HG02981 (cell line): Measurements from ENCODE around the gene LUC7L2.
"Not testable (repeated sequence)": the region's sequence is repeated elsewhere in the genome, so short reads cannot be mapped to it uniquely, and the experiment has no call there.

ENCODE experiments used
- ATAC-seq: cut with Tn5 transposase; IDR thresholded peaks from one replicate; pipeline ENCODE4 v1.9.1; 2021; ENCODE audit warnings: mild to moderate bottlenecking, moderate library complexity; ENCODE audit not compliant: unreplicated experiment

LUC7L2 gene

DNA sequence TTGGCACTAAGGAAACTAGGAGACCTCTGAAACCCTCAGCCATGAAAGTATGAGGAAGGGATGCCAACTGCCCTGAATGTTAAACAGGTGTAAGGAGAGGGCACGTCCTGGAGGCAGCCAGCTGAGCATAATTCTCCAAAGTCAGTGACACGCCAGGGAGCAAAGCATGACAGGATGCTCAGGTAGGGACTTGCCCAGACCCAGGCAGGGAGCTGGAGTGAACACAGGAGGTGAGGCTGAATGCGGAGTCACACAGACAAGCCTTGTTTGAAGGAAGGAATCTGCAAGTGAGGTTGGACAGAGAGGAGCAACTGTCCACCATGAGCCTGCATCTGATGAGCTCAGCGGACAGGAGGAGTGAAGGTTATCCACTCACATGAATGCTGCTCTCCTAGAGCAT is 82.3 kb downstream of the LUC7L2 start:
- ATAC-seq = no peak

DNA sequence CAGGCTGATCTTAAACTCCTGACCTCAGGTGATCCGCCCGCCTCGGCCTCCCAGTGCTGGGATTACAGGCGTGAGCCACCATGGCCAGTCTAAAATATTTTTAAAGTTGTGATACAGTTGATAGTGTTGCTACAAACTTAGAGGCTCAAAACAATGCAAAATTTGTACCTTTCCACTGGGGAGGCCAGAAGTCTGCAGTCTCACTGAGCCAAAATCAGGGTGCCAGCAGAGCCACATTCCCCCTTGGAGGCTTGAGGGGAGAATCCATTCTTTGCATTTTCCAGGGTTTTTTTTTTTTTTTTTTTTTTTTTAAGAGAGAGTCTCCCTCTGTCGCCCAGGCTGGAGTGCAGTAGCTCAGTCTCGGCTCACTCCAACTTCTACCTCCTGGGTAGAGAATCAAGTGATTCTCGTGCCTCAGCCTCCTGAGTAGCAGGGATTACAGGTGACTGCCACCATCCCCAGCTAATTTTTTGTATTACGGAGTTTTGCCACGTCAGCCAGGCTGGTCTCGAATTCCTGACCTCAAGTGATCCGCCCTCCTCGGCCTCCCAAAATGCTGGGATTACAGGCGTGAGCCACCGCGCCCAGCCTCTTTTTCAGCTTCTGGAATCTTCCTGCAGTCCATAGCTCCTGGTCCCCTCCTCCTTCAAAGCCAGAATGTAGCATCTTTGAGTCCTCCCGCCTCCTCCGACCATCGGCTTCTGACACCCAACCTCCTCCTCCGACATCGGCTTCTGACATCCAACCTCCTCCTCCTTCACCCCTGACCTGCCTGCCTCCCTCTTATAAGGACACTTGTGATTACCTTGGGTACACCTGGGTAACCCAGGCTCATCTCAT is 86.6 kb downstream of the LUC7L2 start:
- no peak for ATAC-seq

DNA sequence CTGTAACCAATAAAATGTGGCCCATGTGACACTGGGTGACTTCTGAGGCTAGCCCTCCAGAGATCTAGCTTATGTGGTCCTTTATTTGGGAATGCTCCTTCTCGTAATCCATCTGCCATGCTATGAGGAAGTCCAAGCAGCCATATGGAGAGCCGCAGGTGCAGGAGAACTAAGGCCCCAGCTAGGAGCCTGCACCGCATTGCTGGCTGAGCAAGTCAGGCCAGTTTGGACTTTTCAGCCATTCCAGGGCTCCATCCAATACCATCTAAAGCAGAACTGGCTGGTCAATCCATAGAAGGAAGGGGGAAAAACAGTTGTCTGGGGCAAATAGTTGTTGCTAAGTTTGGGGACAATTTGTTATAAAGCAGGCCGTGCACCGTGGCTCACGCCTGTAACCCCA is 91.2 kb downstream of the LUC7L2 start:
- no peak for ATAC-seq

DNA sequence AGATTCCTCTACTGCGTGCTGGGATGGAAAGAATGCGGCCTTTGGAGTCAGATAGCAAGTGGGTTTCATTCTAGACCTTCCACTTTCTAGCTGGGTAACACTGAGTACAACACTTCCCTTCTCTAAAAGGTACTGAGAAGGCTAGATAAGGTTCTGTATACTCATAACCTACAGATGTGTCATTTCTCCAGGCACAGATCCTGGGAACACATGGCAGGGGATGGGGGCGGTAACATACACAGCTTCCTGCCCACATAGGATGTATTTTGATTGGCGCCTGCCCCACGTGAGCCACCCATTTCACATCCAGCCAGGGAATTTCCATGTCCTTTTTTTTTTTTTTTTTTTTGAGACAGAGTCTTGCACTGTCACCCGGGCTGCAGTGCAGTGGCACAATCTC is 91.9 kb downstream of the LUC7L2 start:
- ATAC-seq = no peak

DNA sequence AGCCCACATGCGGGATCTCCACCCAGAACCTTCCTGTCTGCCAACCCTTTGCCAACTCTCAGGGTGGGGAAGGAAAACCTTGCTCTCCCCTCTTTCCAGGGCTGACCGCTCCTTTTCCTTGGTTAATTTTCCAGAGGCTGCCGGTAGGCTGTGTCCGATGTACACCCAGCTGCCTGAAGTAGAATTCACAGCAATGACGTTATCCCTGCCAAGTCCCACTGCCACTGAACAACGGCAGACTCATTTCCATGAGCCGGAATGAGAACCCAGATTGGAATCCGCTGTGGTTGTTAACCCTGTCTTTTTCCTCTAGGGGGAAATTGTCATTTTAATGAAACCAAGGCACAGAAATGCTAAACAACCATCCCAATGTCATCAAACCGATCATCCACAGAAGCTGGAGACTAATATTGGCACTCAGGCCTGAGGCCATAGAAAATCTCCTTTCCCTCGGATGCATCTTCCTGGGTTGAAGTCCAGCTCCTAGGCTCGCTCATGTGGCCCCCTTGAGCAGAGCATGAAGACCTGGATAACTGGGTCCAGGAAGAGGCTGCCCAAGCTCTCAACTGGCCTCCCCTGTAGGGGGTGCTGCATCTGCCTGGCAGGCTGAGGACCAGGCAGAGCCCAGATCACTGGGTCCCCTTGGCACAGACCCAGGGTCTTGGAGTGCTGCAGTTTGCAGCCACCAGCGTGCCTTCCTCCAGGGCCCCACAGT is 93.4 kb downstream of the LUC7L2 start:
- no peak for ATAC-seq

DNA sequence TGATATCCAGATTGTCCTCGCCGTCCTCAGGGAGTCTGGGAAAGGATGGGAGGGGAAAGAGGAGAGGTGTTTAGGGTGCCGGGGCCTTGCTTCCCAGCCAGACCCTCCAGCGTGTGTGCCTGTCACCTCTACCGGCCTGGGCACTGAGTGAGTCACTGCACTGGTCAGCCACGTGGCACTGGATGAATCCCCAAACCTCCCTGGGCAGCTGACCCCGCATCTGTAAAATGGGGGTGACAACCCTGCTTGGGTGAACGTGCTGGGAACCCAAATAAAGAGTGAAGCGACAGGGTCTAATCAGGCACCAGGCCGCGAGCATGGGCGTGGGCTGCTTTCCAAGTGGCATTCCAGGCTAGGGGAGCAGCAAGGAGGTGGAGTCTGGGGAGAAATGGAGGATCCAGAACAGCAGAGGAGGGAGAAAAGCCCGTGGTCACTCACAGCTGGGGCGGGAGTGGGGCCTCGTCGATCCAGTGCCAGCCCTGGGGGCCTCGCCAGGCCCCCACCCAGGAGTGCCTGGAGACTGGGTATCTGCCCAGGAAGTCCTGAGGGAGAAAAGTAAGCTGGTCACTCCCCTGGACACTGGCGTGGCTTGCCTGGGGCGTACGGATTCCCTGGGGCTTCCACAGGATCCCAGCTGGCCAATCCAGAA is 94.1 kb downstream of the LUC7L2 start:
- no peak for ATAC-seq

DNA sequence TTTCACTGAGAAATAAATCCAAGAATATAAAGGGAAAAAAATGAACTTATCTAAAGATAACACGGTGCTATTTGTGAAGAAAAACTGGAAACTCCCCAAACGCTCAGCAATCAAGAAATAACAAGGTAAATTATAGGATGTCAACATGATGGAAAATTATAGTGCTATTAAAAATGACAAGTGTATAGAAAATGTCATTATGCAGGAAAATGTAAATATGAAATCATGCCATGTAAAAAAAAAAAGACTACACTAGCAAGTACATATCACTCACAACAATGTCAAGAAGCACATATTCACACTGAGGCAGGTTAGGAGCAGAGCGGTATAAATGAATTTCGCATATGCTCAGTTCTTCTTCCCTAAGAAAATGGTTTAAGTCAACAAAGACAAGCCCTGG is 96.1 kb downstream of the LUC7L2 start:
- no peak for ATAC-seq

DNA sequence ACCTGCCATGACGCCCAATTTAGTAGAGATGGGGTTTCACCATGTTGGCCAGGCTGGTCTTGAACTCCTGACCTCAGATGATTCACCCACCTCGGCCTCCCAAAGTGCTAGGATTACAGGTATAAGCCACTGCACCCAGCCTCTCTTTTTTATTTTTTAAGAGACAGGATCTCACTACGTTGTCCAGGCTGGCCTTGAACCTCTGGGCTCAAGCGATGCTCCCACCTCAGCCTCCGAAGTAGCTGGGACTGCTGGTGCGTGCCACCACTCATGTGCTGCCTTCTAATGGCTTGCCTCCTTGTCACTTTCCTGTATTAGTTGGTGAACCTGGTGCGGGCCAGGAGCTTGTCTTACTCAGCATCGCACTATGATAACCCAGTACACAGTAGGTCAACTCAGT is 96.8 kb downstream of the LUC7L2 start:
- ATAC-seq = no peak

DNA sequence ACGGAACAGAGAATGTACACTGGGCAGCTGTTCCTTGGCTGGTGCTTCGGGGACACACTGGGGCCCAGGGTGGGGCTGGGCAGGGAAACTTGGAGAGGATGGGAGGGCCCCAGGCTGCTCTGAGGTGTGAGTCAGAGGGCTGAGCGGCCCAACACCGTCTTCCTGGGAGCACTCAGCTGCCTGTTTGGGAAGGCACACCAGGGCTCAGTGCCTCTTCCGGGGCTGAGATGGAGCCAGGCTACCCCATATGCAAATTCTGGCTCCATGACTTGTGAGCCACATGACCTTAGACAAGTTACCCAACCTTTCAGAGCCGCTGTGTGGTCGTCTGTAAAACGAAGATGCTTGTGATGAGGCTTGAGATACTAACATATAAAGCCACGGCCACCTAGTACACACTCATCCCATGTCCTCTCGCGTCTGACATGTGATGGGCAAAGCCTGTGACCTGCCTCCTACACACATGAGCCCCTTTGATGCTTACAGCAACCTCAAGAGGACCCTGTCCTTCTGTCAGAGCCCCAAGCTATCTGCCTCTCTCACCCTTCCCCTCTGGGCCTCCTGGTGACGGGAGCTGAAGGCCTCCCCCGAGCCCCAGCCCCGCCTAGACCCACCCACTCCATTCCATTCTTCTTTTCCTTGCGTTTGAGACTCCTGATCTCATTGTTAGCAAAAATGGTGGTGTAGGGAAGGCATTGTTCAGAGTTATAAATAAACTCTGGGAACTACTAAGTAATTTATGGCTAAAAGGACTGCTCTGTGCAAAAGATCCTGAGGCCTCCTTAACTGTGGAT is 97.7 kb downstream of the LUC7L2 start:
- no peak for ATAC-seq

DNA sequence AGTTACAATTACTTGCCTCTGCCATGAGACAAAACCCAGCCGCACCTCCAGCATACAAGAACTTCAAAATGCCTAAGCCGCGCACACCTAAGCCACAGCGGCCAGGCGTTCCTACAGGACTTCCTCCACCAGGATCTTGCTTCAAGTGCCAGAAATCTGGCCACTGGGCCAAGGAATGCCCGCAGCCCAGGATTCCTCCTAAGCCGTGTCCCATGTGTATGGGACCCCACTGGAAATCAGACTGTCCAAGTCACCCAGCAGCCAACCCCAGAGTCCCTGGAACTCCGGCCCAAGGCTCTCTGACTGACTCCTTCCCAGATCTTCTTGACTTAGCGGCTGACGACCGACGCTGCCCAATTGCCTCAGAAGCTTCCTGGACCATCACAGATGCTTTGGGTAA is 103.7 kb downstream of the LUC7L2 start:
- not testable (repeated sequence) for ATAC-seq

DNA sequence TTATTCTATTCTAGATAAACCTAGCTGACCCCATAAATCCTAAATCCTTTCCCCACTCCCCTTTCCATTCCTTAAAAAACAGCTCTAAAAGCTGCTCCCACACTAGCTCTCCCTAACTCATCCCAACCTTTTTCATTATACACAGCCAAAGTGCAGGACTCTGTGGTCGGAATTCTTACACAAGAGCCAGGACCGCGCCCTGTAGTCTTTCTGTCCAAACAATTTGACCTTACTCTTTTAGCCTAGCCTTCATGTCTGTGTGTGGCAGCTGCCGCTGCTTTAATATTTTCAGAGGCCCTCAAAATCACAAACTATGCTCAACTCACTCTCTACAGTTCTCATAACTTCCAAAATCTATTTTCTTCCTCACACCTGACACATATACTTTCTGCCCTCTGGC is 104.8 kb downstream of the LUC7L2 start:
- ATAC-seq = not testable (repeated sequence)

DNA sequence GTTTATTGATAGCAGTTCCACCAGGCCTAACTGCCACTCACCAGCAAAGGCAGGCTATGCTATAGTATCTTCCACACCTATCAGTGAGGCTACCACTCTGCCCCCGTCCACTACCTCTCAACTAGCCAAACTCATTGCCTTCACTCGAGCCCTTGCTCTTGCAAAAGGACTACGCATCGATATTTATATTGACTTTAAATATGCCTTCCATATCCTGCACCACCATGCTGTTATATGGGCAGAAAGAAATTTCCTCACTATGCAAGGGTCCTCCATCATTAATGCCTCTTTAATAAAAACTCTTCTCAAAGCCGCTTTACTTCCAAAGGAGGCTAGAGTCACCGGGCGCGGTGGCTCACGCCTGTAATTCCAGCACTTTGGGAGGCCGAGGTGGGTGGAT is 105.4 kb downstream of the LUC7L2 start:
- ATAC-seq = not testable (repeated sequence)

DNA sequence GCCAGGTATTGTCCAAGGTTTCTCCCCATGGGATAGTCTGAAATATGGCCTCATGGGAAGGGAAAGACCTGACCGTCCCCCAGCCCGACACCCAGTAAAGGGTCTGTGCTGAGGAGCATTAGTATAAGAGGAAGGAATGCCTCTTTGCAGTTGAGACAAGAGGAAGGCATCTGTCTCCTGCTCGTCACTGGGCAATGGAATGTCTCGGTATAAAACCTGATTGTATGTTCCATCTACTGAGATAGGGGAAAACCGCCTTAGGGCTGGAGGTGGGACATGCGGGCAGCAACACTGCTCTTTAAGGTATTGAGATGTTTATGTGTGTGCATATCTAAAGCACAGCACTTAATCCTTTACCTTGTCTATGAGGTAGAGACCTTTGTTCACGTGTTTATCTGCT is 108.0 kb downstream of the LUC7L2 start:
- ATAC-seq = not testable (repeated sequence)

DNA sequence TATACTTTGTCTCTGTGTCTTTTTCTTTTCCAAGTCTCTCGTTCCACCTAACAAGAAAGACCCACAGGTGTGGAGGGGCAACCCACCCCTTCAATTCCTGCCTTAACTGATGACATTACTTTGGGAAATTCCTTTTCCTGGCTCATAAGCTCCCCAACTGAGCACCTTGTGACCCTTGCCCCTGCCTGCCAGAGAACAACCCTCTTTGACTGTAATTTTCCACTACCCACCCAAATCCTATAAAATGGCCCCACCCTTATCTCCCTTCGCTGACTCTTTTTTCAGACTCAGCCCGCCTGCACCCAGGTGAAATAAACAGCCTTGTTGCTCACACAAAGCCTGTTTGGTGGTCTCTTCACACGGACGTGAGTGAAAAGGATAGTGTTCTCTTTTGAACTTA is 108.6 kb downstream of the LUC7L2 start:
- not testable (repeated sequence) for ATAC-seq

DNA sequence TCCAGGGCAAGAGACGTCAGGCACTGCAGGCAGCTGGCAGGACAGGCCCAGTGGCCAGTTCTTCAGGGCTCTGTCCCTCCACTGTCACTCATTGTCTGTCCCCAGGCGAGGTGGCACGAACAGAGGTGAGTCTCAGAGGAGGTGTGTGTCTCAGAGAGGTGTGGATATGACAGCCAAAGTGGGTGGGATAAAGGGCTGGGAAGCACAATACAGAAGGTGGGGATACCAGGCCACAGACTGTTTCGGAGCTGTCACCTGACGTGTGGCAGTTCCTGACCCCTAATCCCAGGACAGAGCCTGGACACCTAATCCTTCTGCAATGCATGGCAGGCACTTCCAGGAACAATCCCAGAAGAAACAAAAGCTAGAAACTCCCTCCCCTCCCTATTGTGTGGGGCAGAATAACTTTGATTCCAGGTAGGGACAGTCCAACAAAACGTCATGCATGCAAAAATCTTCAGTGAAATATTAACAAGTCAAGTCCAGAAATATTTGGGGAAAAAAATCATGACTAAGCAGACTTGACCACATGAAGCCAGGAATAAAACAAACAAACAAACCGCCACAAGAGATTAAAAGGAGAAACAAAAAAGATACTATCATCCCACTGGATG is 112.2 kb downstream of the LUC7L2 start:
- no peak for ATAC-seq
